ENCODE data around the gene EMID1.
A peak's percentile ranks its signal among the peaks of the same experiment; 100 is the strongest.

The EMID1 gene

GRCh38 chr22:29267462-29267857, 61.8 kb downstream of the EMID1 start:
- in situ Hi-C loops (cut with MboI; ENCODE audit: low sequenced_read_pairs, unreplicated experiment): no loop called here
- TF ChIP-seq CTCF (IDR thresholded peaks at IDR 0.05; ENCODE audit: borderline replicate concordance, control extremely low read depth, extremely low read depth, insufficient read depth, missing control alignments): no peak
- no peak for DNase-seq (ENCODE audit: low spot score)

GRCh38 chr22:29267858-29268510, 62.3 kb downstream of the EMID1 start, which contains the start of the genes EWSR1 and RHBDD3:
TSS of gene EWSR1 (plus strand) at chr22:29268268. CDS start at chr22:29268337, 69 bp downstream.
TSS of gene RHBDD3 (minus strand) at chr22:29267981. CDS start at chr22:29265626, 2,355 bp downstream.
- no peak for TF ChIP-seq CTCF (IDR thresholded peaks at IDR 0.05; ENCODE audit: borderline replicate concordance, control extremely low read depth, extremely low read depth, insufficient read depth, missing control alignments)
- peak; percentile 96 for DNase-seq (ENCODE audit: low spot score)
- in situ Hi-C loops (cut with MboI; ENCODE audit: low sequenced_read_pairs, unreplicated experiment): no loop called here

GRCh38 chr22:29268511-29269229, 63.0 kb downstream of the EMID1 start:
- in situ Hi-C loops (cut with MboI; ENCODE audit: low sequenced_read_pairs, unreplicated experiment): no loop called here
- TF ChIP-seq CTCF (IDR thresholded peaks at IDR 0.05; ENCODE audit: borderline replicate concordance, control extremely low read depth, extremely low read depth, insufficient read depth, missing control alignments): no peak
- peak; percentile 59 for DNase-seq (ENCODE audit: low spot score)

- DNase-seq (ENCODE audit: low spot score): no peak
- in situ Hi-C loops (cut with MboI; ENCODE audit: low sequenced_read_pairs, unreplicated experiment): no loop called here
- TF ChIP-seq CTCF (IDR thresholded peaks at IDR 0.05; ENCODE audit: borderline replicate concordance, control extremely low read depth, extremely low read depth, insufficient read depth, missing control alignments): no peak
Observed at GRCh38 chr22:29269230-29269604, 63.5 kb downstream of the EMID1 start.

- in situ Hi-C loops (cut with MboI; ENCODE audit: low sequenced_read_pairs, unreplicated experiment): no loop called here
Observed at GRCh38 chr22:29269731-29270474, 64.2 kb downstream of the EMID1 start.

More at GRCh38 chr22:29269731-29270474, 64.2 kb downstream of the EMID1 start:
- no peak for DNase-seq (ENCODE audit: low spot score)
- no peak for TF ChIP-seq CTCF (IDR thresholded peaks at IDR 0.05; ENCODE audit: borderline replicate concordance, control extremely low read depth, extremely low read depth, insufficient read depth, missing control alignments)
